Measurements from ENCODE around the gene PKNOX1. TPM values are rescaled to one million over a fixed set of nuclear protein-coding genes. Genes with fewer than 3 reads are reported as not detected.
"Not testable (repeated sequence)": the region's sequence is repeated elsewhere in the genome, so short reads cannot be mapped to it uniquely, and the experiment has no call there.

Gene PKNOX1
- polyA plus RNA-seq, 3 donors from 2014 or later = 11.0 to 25.3 (median 14.8) TPM

DNA sequence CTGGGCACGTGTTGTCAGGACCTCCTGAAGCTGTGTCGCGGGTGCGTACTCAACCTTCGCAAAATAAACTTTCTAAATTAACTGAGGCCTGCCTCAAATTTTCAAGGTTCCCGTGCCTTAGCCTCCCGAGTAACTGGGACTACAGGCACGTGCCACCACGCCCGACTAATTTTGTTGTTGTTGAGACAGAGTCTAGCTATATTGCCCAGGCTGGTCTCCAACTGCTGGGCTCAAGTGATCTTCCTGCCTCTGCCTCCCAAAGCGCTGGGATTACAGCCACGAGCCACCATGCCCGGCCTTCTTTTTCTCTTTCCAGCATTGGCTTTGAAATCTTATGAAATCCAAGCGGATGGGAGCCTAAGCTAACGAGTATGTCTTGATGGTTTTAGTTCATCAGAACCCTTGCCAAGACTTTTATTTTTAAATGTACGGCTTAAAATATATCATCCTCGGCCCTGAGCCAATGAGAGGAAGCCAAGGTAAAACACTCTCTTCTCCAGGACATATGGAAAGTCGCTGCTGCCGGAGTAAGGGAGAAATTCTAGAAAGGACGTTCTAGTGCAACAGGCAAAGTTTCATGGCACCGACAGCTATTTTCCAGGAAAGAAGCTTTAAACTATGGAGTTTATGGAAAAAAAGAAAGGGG is 36.3 kb upstream of the PKNOX1 start:
- Mint-ChIP-seq H3K27ac (no peak overlapping the region), H3K4me1 (no peaks in the 10 kb centered on the region), H3K9me3 (no peaks in the 10 kb centered on the region), H3K4me3 (no peak overlapping the region), H3K27me3 (ENCODE audit: low read depth in 3 of 3) (peaks cover 0 to 4% (median 0%) of the 10 kb centered on the region in 3 donors), H3K36me3 (peaks cover 0 to 4% (median 0%) of the 10 kb centered on the region in 3 donors)
- DNase-seq = no peak

GRCh38 chr21:42938606-42938995 is 35.8 kb upstream of the PKNOX1 start:
- H3K9me3 Mint-ChIP-seq; H3K4me1 Mint-ChIP-seq; H3K36me3 Mint-ChIP-seq; DNase-seq; H3K4me3 Mint-ChIP-seq; H3K27me3 Mint-ChIP-seq (ENCODE audit: low read depth in 3 of 3); H3K27ac Mint-ChIP-seq: not testable (repeated sequence)

DNA sequence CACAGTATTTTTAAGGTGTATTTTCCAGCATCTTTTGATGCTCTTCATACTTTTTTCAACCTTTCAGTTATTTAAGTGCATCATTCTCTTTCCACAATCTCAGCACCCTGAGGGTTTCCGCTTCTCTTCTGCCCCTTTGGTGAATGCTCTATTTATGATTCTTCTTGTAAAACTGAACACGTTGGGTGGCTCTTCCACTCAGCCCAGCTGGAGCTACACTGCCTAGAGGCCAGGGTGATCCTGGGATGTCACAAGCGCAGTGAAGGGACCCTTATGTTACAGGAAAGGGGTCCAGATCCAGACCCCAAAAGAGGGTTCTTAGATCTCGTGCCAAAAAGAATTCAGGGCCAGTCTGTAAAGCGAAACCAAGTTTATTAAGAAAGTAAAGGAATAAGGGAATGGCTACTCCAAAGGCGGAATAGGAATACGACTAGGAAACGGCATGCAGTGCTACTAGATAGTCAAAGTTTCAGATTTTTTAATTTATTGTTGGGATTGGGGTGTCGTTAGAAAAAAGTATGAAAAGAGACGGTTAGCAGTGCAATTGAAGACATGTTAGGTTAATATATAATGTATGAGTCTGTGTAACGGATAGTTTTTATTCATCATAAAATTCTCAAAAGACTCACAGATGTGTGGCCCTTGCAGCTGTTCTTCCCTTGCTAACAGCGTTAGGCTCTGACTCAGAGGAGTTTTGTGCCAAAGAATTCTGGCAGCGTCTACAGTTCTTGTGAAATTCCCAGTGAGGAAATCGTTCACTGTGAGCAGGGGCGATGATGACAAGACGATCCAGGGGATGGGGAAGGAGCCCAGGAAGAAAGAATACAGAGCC is 34.6 kb upstream of the PKNOX1 start:
- H3K4me1 Mint-ChIP-seq = no peaks in the 10 kb centered on the region
- no peaks in the 10 kb centered on the region for H3K9me3 Mint-ChIP-seq
- H3K36me3 Mint-ChIP-seq = peaks cover 0 to 4% (median 0%) of the 10 kb centered on the region in 3 donors
- H3K27me3 Mint-ChIP-seq (ENCODE audit: low read depth in 3 of 3) = peaks cover 0 to 4% (median 0%) of the 10 kb centered on the region in 3 donors
- no peak for DNase-seq
- no peak overlapping the region for H3K27ac Mint-ChIP-seq
- no peak overlapping the region for H3K4me3 Mint-ChIP-seq

DNA sequence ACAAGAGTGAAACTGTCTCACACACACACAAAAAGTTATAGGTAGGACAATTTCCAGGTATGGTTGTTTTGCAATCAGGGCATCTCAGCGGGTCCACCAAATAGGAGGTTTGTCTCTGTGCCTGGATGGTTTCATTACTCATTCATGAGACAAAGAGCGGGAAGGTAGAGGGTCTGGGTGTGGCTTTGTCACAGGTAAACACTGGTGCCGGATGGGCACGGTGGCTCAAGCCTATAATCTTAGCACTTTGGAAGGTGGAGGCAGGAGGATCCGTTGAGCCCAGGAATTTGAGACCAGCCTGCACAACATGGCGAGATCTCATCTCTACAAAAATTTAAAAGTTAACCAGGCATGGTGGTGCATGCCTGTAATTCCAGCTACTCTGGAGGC is 32.7 kb upstream of the PKNOX1 start:
- DNase-seq = no peak
- H3K9me3 Mint-ChIP-seq = no peaks in the 10 kb centered on the region
- H3K4me3 Mint-ChIP-seq = no peak overlapping the region
- no peaks in the 10 kb centered on the region for H3K4me1 Mint-ChIP-seq
- H3K27me3 Mint-ChIP-seq (ENCODE audit: low read depth in 3 of 3) = peaks cover 0 to 4% (median 0%) of the 10 kb centered on the region in 3 donors
- H3K36me3 Mint-ChIP-seq = peaks cover 0 to 4% (median 0%) of the 10 kb centered on the region in 3 donors
- no peak overlapping the region for H3K27ac Mint-ChIP-seq

DNA sequence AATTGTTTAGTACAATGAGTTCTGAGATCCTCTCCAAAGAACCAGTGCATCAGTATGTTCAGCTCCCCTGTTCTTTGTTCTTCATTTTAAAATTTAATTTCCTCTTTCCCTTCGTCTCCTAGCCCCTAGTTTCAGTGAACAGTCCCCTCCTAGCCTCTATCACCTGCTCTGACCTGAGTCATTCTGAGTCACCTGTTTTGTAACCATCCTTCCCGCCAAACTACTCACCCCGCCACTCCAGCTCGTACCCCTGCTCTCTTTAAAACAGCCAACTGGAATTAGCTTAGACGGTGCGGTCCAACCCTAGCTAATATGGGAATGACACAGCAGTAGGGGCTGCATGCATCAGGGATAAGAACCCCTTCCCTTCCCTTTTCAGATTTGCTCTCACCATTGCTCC is 32.1 kb upstream of the PKNOX1 start:
- Mint-ChIP-seq H3K4me3 (no peak overlapping the region), H3K27me3 (ENCODE audit: low read depth in 3 of 3) (peaks cover 0 to 4% (median 0%) of the 10 kb centered on the region in 3 donors), H3K4me1 (no peaks in the 10 kb centered on the region), H3K9me3 (no peaks in the 10 kb centered on the region), H3K27ac (no peak overlapping the region), H3K36me3 (peaks cover 0 to 4% (median 0%) of the 10 kb centered on the region in 3 donors)
- no peak for DNase-seq

- H3K27ac Mint-ChIP-seq; H3K9me3 Mint-ChIP-seq; DNase-seq; H3K36me3 Mint-ChIP-seq; H3K27me3 Mint-ChIP-seq (ENCODE audit: low read depth in 3 of 3); H3K4me1 Mint-ChIP-seq: not testable (repeated sequence)
- H3K4me3 Mint-ChIP-seq = peak overlapping the region in 1 of 5 donors; percentile 20
Measured at GRCh38 chr21:42949094-42949755, 25.1 kb upstream of the PKNOX1 start.

- not testable (repeated sequence) for H3K36me3 Mint-ChIP-seq; H3K27ac Mint-ChIP-seq; DNase-seq; H3K4me1 Mint-ChIP-seq; H3K9me3 Mint-ChIP-seq; H3K27me3 Mint-ChIP-seq (ENCODE audit: low read depth in 3 of 3); H3K4me3 Mint-ChIP-seq
Measured at GRCh38 chr21:42951193-42951592, 23.2 kb upstream of the PKNOX1 start.

- Mint-ChIP-seq H3K9me3 (no peaks in the 10 kb centered on the region), H3K4me3 (no peak overlapping the region), H3K27ac (no peak overlapping the region), H3K27me3 (ENCODE audit: low read depth in 3 of 3) (peaks cover 0 to 6% (median 3%) of the 10 kb centered on the region in 3 donors), H3K36me3 (no peaks in the 10 kb centered on the region), H3K4me1 (peaks cover 14 to 17% of the 10 kb centered on the region in 2 donors)
- no peak for DNase-seq
Measured at GRCh38 chr21:42956824-42957630, 17.3 kb upstream of the PKNOX1 start.

GRCh38 chr21:42958122-42958521 is 16.2 kb upstream of the PKNOX1 start:
- H3K9me3 Mint-ChIP-seq; H3K27ac Mint-ChIP-seq; H3K36me3 Mint-ChIP-seq; H3K27me3 Mint-ChIP-seq (ENCODE audit: low read depth in 3 of 3); H3K4me3 Mint-ChIP-seq; DNase-seq: not testable (repeated sequence)
- peaks cover 14 to 17% of the 10 kb centered on the region in 2 donors for H3K4me1 Mint-ChIP-seq

GRCh38 chr21:42959728-42960127 is 14.6 kb upstream of the PKNOX1 start:
- Mint-ChIP-seq H3K4me3 (no peak overlapping the region), H3K36me3 (no peaks in the 10 kb centered on the region), H3K27me3 (ENCODE audit: low read depth in 3 of 3) (peaks cover 0 to 6% (median 3%) of the 10 kb centered on the region in 3 donors), H3K9me3 (no peaks in the 10 kb centered on the region), H3K4me1 (peaks cover 14 to 17% of the 10 kb centered on the region in 2 donors), H3K27ac (peak overlapping the region in 3 of 6 donors; percentile 27 to 77 (median 69))
- DNase-seq = no peak

DNA sequence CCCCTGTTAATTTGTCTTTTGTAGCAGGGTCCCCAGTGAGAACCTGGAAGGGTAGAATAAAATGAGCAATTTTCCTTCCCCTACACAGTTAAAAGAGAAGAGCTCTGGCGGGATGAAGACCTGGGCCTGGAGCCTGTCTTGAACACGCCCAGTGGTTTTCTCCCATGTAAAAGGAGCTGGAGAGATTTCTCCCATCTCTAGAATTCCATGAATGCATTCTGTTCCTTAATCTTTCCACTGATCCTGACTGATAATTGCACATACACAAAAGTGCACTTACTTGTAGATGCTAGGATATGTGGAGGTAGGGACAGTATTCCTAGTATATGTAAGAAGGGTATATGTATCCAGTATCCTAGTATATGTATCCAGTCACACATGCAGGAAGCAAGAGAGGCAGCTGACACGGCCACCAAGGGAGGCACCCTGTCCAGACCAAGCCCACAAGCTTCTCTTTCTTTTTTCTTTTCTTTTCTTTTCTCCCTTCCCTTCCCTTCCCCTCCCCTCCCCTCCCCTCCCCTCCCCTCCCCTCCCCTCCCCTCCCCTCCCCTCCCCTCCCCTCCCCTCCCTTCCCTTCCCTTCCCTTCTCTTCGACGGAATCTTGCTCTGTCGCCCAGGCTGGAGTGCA is 11.9 kb upstream of the PKNOX1 start:
- no peak overlapping the region for H3K27ac Mint-ChIP-seq
- H3K36me3 Mint-ChIP-seq = no peaks in the 10 kb centered on the region
- peaks cover 14 to 17% of the 10 kb centered on the region in 2 donors for H3K4me1 Mint-ChIP-seq
- no peak overlapping the region for H3K4me3 Mint-ChIP-seq
- no peaks in the 10 kb centered on the region for H3K9me3 Mint-ChIP-seq
- peaks cover 0 to 6% (median 2%) of the 10 kb centered on the region in 3 donors for H3K27me3 Mint-ChIP-seq (ENCODE audit: low read depth in 3 of 3)
- DNase-seq = no peak

- H3K4me3 Mint-ChIP-seq = no peak overlapping the region
- H3K27me3 Mint-ChIP-seq (ENCODE audit: low read depth in 3 of 3) = peaks cover 0 to 3% (median 0%) of the 10 kb centered on the region in 3 donors
- no peak for DNase-seq
- no peaks in the 10 kb centered on the region for H3K36me3 Mint-ChIP-seq
- no peak overlapping the region for H3K27ac Mint-ChIP-seq
- no peaks in the 10 kb centered on the region for H3K9me3 Mint-ChIP-seq
- peaks cover 5 to 8% of the 10 kb centered on the region in 2 donors for H3K4me1 Mint-ChIP-seq
Measured at GRCh38 chr21:42964086-42964485, 10.3 kb upstream of the PKNOX1 start.

DNA sequence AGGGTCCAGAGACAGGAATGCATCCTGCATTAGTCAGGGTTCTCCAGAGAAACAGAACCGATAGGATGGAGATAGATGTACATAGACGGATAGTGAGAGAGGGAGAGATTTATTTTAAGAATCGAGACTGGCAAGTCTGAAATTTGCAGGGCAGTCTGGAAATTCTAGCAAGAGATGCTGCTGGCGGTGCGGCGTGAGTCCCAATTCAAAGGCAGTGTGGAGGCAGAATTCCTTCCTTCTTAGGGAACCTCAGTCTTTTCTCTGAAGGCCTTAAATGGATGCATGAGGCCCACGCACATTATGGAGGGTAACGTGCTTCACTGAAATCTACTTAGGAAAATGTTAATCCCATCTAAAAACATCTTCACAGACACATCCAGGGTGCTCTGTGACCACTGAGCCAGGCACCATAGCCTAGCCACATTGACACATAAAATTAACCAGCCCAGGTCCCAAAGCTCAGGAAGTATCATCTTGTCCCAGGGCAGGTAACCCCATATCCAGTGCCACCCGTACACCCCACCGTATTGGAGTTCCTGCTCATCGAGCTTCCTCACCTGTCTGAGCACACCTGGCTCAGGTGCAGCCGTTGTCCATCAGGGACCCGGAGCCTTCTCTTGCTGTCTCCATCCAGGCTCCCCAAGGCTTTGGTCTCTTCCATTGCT is 9.7 kb upstream of the PKNOX1 start:
- no peak for DNase-seq
- peak overlapping the region in 2 of 6 donors; percentile 27 to 57 for H3K27ac Mint-ChIP-seq
- peaks cover 3 to 4% of the 10 kb centered on the region in 2 donors for H3K4me1 Mint-ChIP-seq
- no peak overlapping the region for H3K4me3 Mint-ChIP-seq
- no peaks in the 10 kb centered on the region for H3K9me3 Mint-ChIP-seq
- no peaks in the 10 kb centered on the region for H3K36me3 Mint-ChIP-seq
- H3K27me3 Mint-ChIP-seq (ENCODE audit: low read depth in 3 of 3) = peaks cover 0 to 3% (median 0%) of the 10 kb centered on the region in 3 donors

All from immature natural killer cell (primary cell).